Urinary bladder (tissue), 4 donors: Measurements from ENCODE around the gene PHF13. TPM values are rescaled to one million over a fixed set of nuclear protein-coding genes. Genes with fewer than 3 reads are reported as not detected.

Experiments
- DNase-seq: peaks from one replicate; pipeline ENCODE4 v3.0.0-alpha.2; 2015; ENCODE audit errors: extremely low spot score
- H3K27ac ChIP-seq: one replicate; pipeline ENCODE4 v1.5.1; 2013; ENCODE audit warnings: low read depth, mild to moderate bottlenecking, moderate library complexity
- H3K36me3 ChIP-seq: one replicate; pipeline ENCODE4 v1.6.1; 2013; ENCODE audit warnings: mild to moderate bottlenecking, moderate library complexity; ENCODE audit not compliant: insufficient read depth
- H3K4me1 ChIP-seq: one replicate; pipeline ENCODE4 v1.6.1; 2013; ENCODE audit warnings: mild to moderate bottlenecking, moderate library complexity; ENCODE audit not compliant: insufficient read depth
- H3K4me3 ChIP-seq: one replicate; pipeline ENCODE4 v1.5.1; 2013; ENCODE audit warnings: low read depth, low read length
- WGBS: extraction: QIAGEN DNeasy Blood & Tissue Kit; methylation state at CpG from one replicate; pipeline ENCODE4 v1.1.7; 2013; 5-methylcytosine and 5-hydroxymethylcytosine counted together
- polyA plus RNA-seq: library from polyadenylated mRNA; stranded (reverse); fragments of 200-250 nt; gene quantifications from one replicate; pipeline ENCODE4 v1.2.3, GENCODE V29; 2013
- total RNA-seq: library from RNA; depleted of rRNA; stranded (reverse); fragments of >200 nt; gene quantifications from one replicate; pipeline ENCODE4 v1.2.3, GENCODE V29; 2014
- donor health status: healthy with polysubstance abuse.
- donor health status: healthy.

Gene PHF13
- total and polyA plus RNA-seq, 2 donors: 16.3 to 19.0 TPM

DNA sequence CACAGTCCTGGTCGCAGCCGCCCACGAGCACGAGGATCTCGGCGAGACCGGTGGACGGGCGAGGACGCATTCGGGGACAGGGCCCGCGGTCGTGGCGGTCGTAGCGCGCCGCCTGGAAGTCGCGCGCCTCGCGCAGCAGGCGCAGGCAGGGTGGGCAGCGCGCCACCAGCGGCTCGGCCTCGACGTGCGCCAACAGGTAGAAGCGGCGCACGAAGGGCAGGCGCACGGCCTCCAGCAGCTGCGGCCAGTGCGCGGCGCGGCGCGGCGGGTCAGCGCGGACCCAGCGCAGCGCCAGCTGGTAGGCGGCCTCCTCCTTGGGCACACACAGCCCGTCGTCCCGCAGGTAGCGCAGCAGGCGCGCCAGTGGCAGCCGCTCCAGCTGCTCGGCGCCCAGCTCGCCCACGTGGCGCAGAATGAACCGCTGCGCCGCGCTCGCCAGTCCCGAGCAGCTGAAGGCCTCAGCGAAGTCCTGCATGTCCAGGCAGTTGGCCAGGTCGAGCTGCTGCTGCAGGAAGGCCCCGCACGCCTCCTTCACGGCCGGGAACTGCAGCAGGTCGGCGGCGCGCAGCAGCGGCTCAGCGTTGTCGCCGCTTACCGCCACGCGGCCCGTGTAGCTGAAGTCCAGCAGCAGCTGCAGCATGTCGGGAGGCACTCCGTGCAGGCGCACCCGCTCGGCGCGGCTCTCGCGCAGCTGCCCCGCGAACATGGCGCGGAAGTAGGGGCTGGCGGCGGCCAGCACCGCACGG is 11.4 kb upstream of the PHF13 start:
- H3K36me3 ChIP-seq: peaks cover 4% of the 10 kb centered on the region
- WGBS: under 1% methylated on average over 103 of the region's 103 CpGs
- no peak for DNase-seq
- no peaks in the 10 kb centered on the region for H3K4me1 ChIP-seq
- peak overlapping the region; percentile 77 for H3K4me3 ChIP-seq
- peak overlapping the region; percentile 96 for H3K27ac ChIP-seq

GRCh38 chr1:6602669-6603237 is 10.8 kb upstream of the PHF13 start, which contains the start of gene KLHL21:
KLHL21 (minus strand) TSS chr1:6602869; CDS start chr1:6602817, 52 bp downstream.
- peak within 1 kb of the TSS; percentile 99 for H3K27ac ChIP-seq
- no peak for DNase-seq
- no peaks in the 10 kb centered on the region for H3K4me1 ChIP-seq
- under 1% methylated on average over 84 of the region's 84 CpGs for WGBS
- peaks cover 3% of the 10 kb centered on the region for H3K36me3 ChIP-seq
- H3K4me3 ChIP-seq: peak within 1 kb of the TSS; percentile 77

GRCh38 chr1:6603238-6603914 is 10.2 kb upstream of the PHF13 start:
- DNase-seq: no peak
- Histone ChIP-seq H3K27ac (peak overlapping the region; percentile 99), H3K4me3 (peak overlapping the region; percentile 77), H3K36me3 (peaks cover 1% of the 10 kb centered on the region), H3K4me1 (no peaks in the 10 kb centered on the region)
- WGBS: 1% methylated on average over 36 of the region's 36 CpGs

DNA sequence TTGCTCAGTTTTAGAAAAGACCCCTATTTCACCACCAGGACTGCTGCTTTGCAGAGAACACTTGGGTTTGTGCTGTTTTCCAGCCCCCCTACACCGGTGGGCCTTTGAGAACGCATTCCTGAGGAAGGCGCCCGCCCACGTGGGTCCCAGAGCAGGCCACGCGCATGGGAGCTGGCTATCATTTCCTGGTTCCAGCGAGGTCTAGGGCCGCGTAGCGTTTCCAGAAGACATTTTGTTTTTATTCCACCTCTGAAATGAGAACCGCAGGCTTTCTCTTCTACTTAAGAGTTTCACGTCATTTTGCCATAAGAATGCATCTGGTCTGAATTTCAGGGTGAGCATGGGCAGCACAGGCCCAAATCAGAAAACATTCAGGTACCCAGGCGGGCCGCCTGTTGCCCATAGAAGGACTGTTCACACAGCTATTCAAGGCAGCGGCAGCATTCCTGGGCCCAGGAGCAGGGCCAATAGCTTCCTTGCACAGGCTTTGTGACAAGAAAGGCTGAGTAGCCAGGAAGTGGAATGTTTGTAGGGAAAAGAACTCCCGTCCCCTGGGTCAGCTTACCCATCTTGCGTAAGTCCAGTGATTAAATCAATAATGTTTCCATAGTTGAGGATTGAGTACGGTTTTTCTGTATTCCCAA is 9.5 kb upstream of the PHF13 start:
- no peaks in the 10 kb centered on the region for H3K36me3 ChIP-seq
- peak overlapping the region; percentile 99 for H3K27ac ChIP-seq
- peak overlapping the region; percentile 9 for H3K4me3 ChIP-seq
- DNase-seq: no peak
- WGBS: 14% methylated on average over 19 of the region's 19 CpGs
- H3K4me1 ChIP-seq: no peaks in the 10 kb centered on the region

DNA sequence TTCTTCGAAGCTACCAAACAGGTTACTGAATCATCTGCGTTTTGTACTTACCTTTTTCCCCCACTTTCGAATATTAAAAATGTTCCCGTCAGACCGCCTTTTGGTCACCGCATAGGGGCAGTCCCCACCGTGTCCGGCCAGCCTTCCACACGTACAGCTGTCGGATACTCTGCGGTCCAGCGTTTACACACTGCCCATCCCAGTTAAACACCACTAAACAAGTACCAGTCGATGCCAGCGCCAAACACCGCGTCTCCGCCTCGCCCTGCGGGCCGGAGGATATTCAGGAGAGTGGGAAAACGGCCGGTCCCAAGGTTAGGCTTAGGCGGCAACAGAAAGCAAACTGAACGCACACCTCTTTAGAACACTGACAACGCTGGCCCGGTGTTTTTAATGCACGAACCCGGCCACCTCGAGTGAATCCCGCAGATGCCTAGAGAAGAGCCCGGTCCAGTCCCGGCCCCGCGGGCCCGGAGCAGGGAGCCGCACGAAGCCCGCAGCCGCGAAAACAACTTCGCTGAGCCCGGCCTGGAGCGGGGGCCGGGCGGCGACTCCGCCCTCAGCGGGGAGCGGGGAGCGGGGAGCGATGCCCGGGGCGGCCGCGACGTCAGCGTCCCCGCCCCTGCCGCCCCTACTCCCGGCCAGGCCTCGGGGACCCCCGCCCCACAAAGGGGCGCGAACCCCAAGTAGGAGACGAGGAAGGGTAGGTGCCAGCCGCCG is 730 bp upstream of the PHF13 start:
- Histone ChIP-seq H3K4me3 (peak overlapping the region; percentile 75), H3K27ac (peak overlapping the region; percentile 93), H3K4me1 (peaks cover 1% of the 10 kb centered on the region), H3K36me3 (no peaks in the 10 kb centered on the region)
- DNase-seq: no peak
- under 1% methylated on average over 67 of the region's 67 CpGs for WGBS

DNA sequence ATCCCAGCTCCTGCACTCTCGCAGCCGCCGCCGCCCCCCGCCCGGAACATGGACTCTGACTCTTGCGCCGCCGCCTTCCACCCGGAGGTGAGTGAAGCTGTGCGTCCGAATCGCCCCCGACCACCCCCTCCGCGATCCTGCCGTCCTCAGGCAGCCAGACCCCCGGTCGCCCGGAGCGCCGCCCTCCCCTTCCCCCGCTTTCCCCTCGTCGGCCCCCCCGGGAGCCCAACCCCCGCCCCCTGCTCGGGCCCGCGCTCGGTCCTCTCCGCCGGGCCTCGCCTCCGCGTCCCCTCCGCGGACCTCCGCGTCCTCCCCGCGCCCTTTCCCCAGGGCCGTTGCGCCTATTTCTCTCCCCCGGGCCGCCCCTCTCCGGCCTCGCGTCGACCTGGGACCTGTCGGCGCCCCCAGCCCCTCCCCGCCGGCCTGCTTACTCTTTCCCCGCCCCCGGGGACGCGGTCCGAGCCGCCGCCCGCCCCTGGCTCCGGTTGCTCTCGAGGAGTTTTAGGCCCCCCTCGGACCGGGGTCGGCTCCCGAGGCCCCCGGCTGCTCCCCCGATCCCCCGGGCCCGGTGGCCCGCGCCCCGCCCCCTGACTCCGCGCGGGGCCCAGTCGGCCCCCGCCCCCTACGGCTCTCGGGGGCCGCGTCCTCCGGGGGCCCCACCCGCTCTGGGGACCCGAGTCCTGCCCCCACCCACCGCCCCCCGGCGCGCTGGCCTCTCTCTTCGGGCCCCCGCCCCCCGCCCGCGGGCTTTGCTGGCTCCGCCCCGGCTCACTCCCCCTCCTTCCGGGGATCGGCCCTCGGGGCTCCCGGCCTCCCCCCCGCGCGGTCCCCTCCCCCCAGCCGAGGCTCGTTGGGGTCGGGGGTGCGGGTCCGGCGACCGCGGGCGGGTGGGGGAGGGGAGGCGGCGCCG is 743 bp downstream of the PHF13 start:
- no peak for DNase-seq
- Histone ChIP-seq H3K36me3 (no peaks in the 10 kb centered on the region), H3K27ac (peak overlapping the region; percentile 85), H3K4me3 (peak overlapping the region; percentile 100), H3K4me1 (peaks cover 1% of the 10 kb centered on the region)
- WGBS: 2% methylated on average over 108 of the region's 117 CpGs

GRCh38 chr1:6614929-6615785 is 1.6 kb downstream of the PHF13 start:
- 1% methylated on average over 82 of the region's 82 CpGs for WGBS

DNA sequence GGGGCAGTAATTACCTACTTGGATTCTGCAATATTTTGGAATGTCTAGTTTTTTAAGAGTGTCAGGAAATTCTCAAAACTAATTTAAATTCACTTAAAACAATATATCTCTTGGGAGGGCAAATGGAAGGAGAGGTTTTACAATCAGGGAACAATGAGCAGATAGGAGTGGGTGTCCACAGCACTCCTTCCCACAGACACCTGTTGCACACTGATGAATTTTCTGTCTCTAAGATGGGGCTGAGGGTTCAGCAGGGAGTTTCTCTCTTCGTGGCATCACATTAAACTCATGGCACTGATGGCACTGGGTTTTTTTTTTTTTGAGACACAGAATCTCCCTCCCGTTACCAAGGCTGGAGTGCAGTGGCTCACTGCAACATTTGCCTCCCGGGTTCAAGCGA is 5.5 kb downstream of the PHF13 start:
- H3K4me1 ChIP-seq: no peaks in the 10 kb centered on the region
- WGBS: 90% methylated on average over 4 of the region's 4 CpGs
- H3K27ac ChIP-seq: no peak overlapping the region
- peaks cover 6% of the 10 kb centered on the region for H3K36me3 ChIP-seq
- no peak for DNase-seq
- H3K4me3 ChIP-seq: no peak overlapping the region

More at GRCh38 chr1:6614929-6615785, 1.6 kb downstream of the PHF13 start:
- Histone ChIP-seq H3K27ac (peak overlapping the region; percentile 85), H3K36me3 (peaks cover 3% of the 10 kb centered on the region), H3K4me3 (peak overlapping the region; percentile 100), H3K4me1 (peaks cover 1% of the 10 kb centered on the region)
- no peak for DNase-seq

DNA sequence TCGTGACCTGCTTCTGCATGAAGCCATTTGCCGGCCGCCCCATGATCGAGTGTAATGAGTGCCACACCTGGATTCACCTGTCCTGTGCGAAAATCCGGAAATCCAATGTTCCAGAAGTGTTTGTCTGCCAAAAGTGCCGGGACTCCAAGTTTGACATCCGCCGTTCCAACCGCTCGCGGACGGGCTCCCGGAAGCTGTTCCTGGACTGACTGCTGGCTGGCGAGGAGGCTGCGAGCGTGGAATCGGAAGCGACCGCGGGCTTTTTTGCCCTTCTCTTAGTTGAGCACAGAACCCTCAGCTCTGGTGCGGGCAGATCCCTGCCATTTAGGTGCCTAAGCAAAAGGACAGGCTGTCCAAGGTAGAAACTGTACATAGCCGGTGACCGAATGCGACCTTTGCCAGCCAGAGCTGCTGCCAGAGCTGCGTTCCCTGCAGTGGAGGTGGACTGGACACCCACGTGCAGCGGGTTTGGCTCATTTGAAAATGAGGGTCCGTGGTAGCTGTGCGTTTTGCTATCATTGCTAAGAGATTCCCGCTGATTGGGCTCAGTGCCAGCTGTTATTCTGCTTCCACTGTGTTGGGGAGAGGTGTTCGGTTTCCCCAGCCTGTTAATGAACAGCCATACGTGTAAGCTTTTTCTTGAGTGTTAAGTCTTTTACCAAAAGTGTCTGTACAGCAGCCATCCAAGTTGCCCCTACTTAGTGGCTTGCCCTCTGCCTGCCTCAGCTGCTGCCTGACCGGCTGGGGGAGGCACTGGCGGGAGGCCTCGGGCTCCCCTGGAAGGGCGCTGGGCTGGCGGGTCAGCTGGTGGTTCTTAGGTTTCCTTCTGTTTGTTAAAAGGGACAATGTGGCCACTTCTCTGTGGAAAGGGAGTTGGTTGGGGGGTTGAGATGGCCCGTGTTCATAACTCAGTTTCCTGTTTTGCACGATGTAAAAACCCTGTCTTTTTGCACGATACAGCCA is 8.2 kb downstream of the PHF13 start:
- H3K36me3 ChIP-seq: peaks cover 6% of the 10 kb centered on the region

GRCh38 chr1:6622396-6623152 is 9.0 kb downstream of the PHF13 start:
- H3K4me3 ChIP-seq: no peak overlapping the region
- peaks cover 3% of the 10 kb centered on the region for H3K4me1 ChIP-seq
- WGBS: 85% methylated on average over 10 of the region's 10 CpGs
- no peak for DNase-seq
- no peak overlapping the region for H3K27ac ChIP-seq
- peaks cover 6% of the 10 kb centered on the region for H3K36me3 ChIP-seq

More for the DNA sequence above, 8.2 kb downstream of the PHF13 start:
- H3K4me1 ChIP-seq: peaks cover 2% of the 10 kb centered on the region
- H3K4me3 ChIP-seq: no peak overlapping the region
- no peak overlapping the region for H3K27ac ChIP-seq
- DNase-seq: no peak
- 88% methylated on average over 41 of the region's 41 CpGs for WGBS
